NK-92 (cell line): ENCODE measurements around the gene RGS11.
"Not testable (repeated sequence)": the region's sequence is repeated elsewhere in the genome, so short reads cannot be mapped to it uniquely, and the experiment has no call there.

ENCODE experiments used
- DNase-seq: peaks from one replicate; lab custom pipeline; 2025; ENCODE audit not compliant: unreplicated experiment; lab: John Stamatoyannopoulos, UW

Gene RGS11

GRCh38 chr16:230949-231348 lies 44.8 kb downstream of the RGS11 start:
- no peak for DNase-seq

- DNase-seq = not testable (repeated sequence)
These were observed 45.4 kb downstream of the RGS11 start for GRCh38 chr16:230351-230750.

GRCh38 chr16:229731-230281 lies 45.9 kb downstream of the RGS11 start:
- DNase-seq = no peak

- no peak for DNase-seq
These were observed 46.7 kb downstream of the RGS11 start, which contains the start of gene LUC7L for GRCh38 chr16:228852-229730. Gene LUC7L, minus strand, starts transcription at chr16:229449. Its CDS starts 110 bp downstream, at chr16:229339.

GRCh38 chr16:228151-228851 lies 47.4 kb downstream of the RGS11 start:
- DNase-seq = no peak

GRCh38 chr16:220021-220420 lies 55.7 kb downstream of the RGS11 start:
- no peak for DNase-seq
